GM12865 (cell line): ENCODE data around the gene FANCM.
A peak's percentile ranks its signal among the peaks of the same experiment; 100 is the strongest.

Source experiments
- DNase-seq: peaks from one replicate; pipeline ENCODE4 v3.0.0; 2010; ENCODE audit warnings: low read depth
- H3K4me3 ChIP-seq: 2 replicates; pipeline ENCODE4 v1.5.1; 2011; ENCODE audit warnings: mild to moderate bottlenecking, low read depth, low read length, control low read depth
- TF ChIP-seq, protein P1 (sequence below): IDR thresholded peaks from 2 replicates; pipeline ENCODE4 v1.5.1; 2011; ENCODE audit warnings: low read length, control low read depth, low read depth, inconsistent platforms; ENCODE audit not compliant: insufficient read depth; ENCODE audit errors: missing control alignments

FANCM gene

DNA sequence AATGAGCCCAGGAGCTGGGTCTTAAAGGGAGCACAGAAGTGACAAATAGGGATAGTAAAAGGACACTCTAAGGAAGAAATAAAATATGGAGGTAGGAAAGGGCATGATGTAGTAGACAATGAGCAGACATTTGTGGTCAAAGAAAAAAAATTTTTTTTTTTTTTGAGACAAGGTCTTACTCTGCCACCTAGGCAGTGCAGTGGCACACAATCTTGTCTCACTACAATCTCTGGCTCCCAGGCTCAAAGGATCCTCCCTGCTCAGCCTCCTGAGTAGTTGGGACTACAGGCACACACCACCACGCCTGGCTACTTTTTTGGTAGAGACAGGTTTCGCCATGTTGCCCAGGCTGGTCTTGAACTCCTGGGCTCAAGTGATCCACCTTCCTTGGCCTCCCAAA, 10.0 kb upstream of the FANCM start:
- TF ChIP-seq, protein P1, sequence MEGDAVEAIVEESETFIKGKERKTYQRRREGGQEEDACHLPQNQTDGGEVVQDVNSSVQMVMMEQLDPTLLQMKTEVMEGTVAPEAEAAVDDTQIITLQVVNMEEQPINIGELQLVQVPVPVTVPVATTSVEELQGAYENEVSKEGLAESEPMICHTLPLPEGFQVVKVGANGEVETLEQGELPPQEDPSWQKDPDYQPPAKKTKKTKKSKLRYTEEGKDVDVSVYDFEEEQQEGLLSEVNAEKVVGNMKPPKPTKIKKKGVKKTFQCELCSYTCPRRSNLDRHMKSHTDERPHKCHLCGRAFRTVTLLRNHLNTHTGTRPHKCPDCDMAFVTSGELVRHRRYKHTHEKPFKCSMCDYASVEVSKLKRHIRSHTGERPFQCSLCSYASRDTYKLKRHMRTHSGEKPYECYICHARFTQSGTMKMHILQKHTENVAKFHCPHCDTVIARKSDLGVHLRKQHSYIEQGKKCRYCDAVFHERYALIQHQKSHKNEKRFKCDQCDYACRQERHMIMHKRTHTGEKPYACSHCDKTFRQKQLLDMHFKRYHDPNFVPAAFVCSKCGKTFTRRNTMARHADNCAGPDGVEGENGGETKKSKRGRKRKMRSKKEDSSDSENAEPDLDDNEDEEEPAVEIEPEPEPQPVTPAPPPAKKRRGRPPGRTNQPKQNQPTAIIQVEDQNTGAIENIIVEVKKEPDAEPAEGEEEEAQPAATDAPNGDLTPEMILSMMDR = no peak

GRCh38 chr14:45128963-45129629, 6.6 kb upstream of the FANCM start:
- no peak overlapping the region for H3K4me3 ChIP-seq
- TF ChIP-seq, protein P1 = no peak
- no peak for DNase-seq

More for the DNA sequence above, 10.0 kb upstream of the FANCM start:
- no peak overlapping the region for H3K4me3 ChIP-seq
- no peak for DNase-seq

DNA sequence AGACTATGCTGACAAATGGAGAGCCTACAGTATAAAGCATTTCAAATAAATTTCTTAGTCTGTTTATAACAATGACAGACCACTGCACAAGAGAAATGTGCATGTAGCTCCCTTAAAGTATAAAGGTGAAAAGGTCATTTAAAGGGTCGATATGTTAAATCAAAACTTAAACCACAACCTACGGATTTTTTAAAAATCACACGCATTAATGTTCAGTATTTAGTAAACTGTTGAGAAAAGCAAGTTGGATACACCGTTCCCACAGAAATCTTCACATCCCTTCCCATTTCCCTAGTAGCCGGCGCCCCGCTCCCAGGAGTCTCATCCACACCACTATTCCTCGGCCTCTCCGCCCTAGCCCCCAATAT, 2.1 kb upstream of the FANCM start:
- peak overlapping the region; percentile 92 for H3K4me3 ChIP-seq
- no peak for DNase-seq
- TF ChIP-seq, protein P1 = no peak

DNA sequence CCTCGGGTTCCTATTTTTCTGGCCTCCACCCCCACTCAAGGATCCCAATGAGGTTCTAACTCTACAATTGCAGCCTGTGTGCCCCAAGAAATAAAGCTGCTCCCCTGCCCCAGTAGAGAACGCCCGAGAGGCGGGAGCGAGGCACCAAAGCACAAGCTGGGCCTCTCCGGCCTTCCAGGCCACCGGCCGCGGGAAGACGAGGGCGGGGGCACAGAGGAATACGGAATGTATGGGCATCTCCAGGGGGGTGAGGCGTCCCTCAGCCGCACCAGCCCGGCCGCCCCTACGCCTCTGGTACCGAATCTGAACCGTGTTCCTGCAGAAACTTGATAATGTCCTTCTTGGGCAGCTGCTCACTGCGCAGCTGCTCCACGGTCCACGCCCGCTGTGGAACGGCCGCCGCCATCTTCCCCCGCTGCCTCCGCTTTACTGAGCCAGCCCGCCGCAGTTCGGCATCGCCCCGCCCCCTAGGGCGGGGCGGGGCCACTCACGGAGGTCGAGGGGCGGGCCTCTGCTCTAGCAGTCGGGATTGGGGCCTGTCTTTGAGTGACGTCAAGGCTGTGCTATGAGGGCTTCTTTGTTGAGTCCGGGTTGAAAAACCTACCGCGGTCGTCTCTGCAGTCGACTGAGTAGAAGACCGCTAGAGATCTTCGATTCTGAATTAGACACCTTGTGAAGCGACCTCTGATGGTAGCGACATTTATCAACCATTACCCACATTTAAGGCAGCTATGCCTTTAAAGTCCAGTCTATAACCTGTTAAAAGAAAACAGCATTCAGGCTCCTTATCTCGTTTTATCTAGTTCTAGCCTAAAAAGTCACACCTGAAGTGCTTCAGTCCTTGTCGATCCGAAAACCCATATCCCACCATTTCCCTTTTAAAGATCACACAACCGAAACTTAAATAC, 1.4 kb upstream of the FANCM start, which contains the start of gene FKBP3:
Gene FKBP3 (minus strand): TSS at position 431 of the 908 bp plus-strand sequence. CDS start 25 bp downstream, at position 406.
- TF ChIP-seq, protein P1 = no peak
- H3K4me3 ChIP-seq = peak within 1 kb of the TSS; percentile 92
- peak; percentile 99 for DNase-seq

GRCh38 chr14:45135156-45135555, 574 bp upstream of the FANCM start:
- H3K4me3 ChIP-seq = peak overlapping the region; percentile 92
- peak; percentile 20 for DNase-seq
- TF ChIP-seq, protein P1 = no peak

DNA sequence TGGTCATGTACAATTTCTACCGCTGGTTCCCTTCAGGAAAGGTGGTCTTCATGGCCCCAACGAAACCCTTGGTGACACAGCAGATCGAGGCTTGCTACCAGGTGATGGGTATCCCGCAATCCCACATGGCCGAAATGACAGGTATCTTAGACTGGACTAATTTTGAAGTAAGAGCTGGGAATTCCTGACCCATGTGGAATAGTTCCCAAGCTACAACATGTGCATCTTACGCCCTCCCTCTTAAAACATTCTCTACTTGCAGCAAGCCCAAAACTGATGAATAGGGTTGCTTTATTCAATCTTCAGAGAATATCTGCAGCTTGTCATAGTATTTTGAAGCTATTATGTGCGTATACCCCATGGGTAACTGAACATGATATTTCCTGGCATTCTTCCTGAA, 669 bp downstream of the FANCM start:
- no peak for DNase-seq
- peak overlapping the region; percentile 92 for H3K4me3 ChIP-seq
- TF ChIP-seq, protein P1 = no peak
